Vagina (tissue), 2 donors: ENCODE measurements around the gene MRPL47. TPM values are rescaled to one million over a fixed set of nuclear protein-coding genes. Genes with fewer than 3 reads are reported as not detected.

Source experiments
- DNase-seq, 2 donors: peaks; one replicate each; pipeline ENCODE4 v3.0.0-alpha.2; 2017; ENCODE audit errors: extremely low spot score in 2 of 2
- H3K27ac ChIP-seq: fragments of 200-600 bp; sonication (generic); one replicate; pipeline ENCODE4 v1.5.1; 2019
- H3K27me3 ChIP-seq: fragments of 200-600 bp; sonication (generic); one replicate; pipeline ENCODE4 v1.5.1; 2019
- H3K36me3 ChIP-seq, 2 donors: fragments of 200-600 bp; sonication (generic); one replicate each; pipeline ENCODE4 v1.5.1; 2017 to 2019
- H3K4me1 ChIP-seq: fragments of 200-600 bp; sonication (generic); one replicate; pipeline ENCODE4 v1.5.1; 2019
- H3K4me3 ChIP-seq, 2 donors: fragments of 200-600 bp; sonication (generic); 1 replicate in 1 of 2; 2 replicates in 1 of 2; pipeline ENCODE4 v1.5.1; 2016 to 2019
- H3K9me3 ChIP-seq: fragments of 200-600 bp; sonication (generic); one replicate; pipeline ENCODE4 v1.5.1; 2019
- CTCF ChIP-seq, 3 experiments: fragments of 450-650 bp in 2 of 3; fragments of 200-600 bp in 1 of 3; sonication (generic) in 1 of 3; IDR thresholded peaks; one replicate each; pipeline ENCODE4 v1.5.1; 2017 to 2019; ENCODE audit warnings: antibody characterized with exemption in 3 of 3, mild to moderate bottlenecking in 2 of 3, moderate library complexity in 2 of 3
- POLR2A ChIP-seq, 2 donors: fragments of 450-650 bp; IDR thresholded peaks; one replicate each; pipeline ENCODE4 v1.6.1; 2017; ENCODE audit warnings: antibody characterized with exemption in 2 of 2, mild to moderate bottlenecking in 2 of 2, moderate library complexity in 2 of 2
- POLR2AphosphoS5 ChIP-seq, 2 donors: sonication (generic); formaldehyde crosslinking; IDR thresholded peaks; one replicate each; pipeline ENCODE4 v1.9.0; 2017; ENCODE audit warnings: antibody characterized with exemption in 2 of 2, mild to moderate bottlenecking in 2 of 2, low read depth in 1 of 2; ENCODE audit not compliant: insufficient read depth in 1 of 2
- intact Hi-C: fragments of 100-400 bp; cut with DNase I; formaldehyde crosslinking; loops from one replicate; pipeline ENCODE4 v1.15.1; 2023
- total RNA-seq: library from RNA; depleted of rRNA; stranded (reverse); fragments of >200 nt; gene quantifications from one replicate; pipeline ENCODE4 v1.2.3, GENCODE V29; 2016

MRPL47 gene
- total RNA-seq, 1 donor from 2014 or later, result 20.9 TPM

DNA sequence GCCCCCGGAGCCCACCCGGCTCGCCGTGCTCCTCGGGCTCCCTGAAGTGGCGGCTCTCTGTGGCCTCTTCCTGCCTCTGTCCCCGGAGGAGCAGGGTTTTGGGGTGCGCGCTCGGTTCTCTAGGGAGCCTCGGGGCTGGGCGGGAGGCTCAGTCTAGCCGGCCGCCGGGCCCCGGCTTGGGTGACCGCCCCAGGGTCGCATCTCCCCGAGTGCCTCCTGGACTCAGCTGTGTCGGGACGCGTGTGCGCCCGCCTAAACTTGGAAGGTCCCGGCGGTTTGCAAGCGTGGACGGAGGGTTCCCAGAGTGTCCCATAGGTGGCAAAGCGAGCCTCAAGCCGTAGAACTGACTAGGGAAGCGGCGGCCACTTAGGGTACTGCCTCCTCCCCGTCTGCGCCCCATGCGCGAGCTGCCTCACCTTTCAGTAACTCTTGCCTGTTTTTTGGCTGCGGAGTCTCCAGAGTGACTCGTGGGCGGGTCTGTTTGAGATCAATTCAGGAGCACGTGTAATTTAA lies 41.1 kb downstream of the MRPL47 start:
- TF ChIP-seq CTCF (IDR thresholded peaks at IDR 0.05), result peak in 1 of 3 experiments; percentile 50
- TF ChIP-seq POLR2A (IDR thresholded peaks at IDR 0.05), result no peak
- no peak for TF ChIP-seq POLR2AphosphoS5 (IDR thresholded peaks at IDR 0.05; ENCODE audit: insufficient read depth in 1 of 2, low read depth in 1 of 2)
- H3K4me3 ChIP-seq, result peak overlapping the region; percentile 62 to 89
- peak overlapping the region; percentile 88 for H3K27ac ChIP-seq
- H3K4me1 ChIP-seq, result peaks cover 24% of the 10 kb centered on the region
- intact Hi-C loops, result loop anchor here (10.0 kb wide), 1 partner anchor 139 kb away; no protein-coding TSS in a partner anchor
- H3K27me3 ChIP-seq, result no peaks in the 10 kb centered on the region
- no peaks in the 10 kb centered on the region for H3K9me3 ChIP-seq
- no peaks in the 10 kb centered on the region for H3K36me3 ChIP-seq
- no peak for DNase-seq

GRCh38 chr3:179562591-179563270 lies 41.7 kb downstream of the MRPL47 start, which contains the start of gene ACTL6A:
ACTL6A (plus strand) TSS chr3:179562926; CDS start chr3:179563093, 167 bp downstream.
- intact Hi-C loops, result loop anchor here (10.0 kb wide), 1 partner anchor 138 kb away; no protein-coding TSS in a partner anchor

GRCh38 chr3:179560791-179561190 lies 43.6 kb downstream of the MRPL47 start:
- no peak for TF ChIP-seq CTCF (IDR thresholded peaks at IDR 0.05)
- TF ChIP-seq POLR2AphosphoS5 (IDR thresholded peaks at IDR 0.05; ENCODE audit: insufficient read depth in 1 of 2, low read depth in 1 of 2), result no peak
- no peak for TF ChIP-seq POLR2A (IDR thresholded peaks at IDR 0.05)
- Histone ChIP-seq H3K4me3 (no peak overlapping the region), H3K27me3 (no peaks in the 10 kb centered on the region), H3K36me3 (no peaks in the 10 kb centered on the region), H3K4me1 (peaks cover 19% of the 10 kb centered on the region), H3K9me3 (no peaks in the 10 kb centered on the region), H3K27ac (no peak overlapping the region)
- intact Hi-C loops, result loop anchor here (10.0 kb wide), 1 partner anchor 136 kb away; no protein-coding TSS in a partner anchor
- no peak for DNase-seq

More at GRCh38 chr3:179562591-179563270, 41.7 kb downstream of the MRPL47 start, which contains the start of gene ACTL6A:
- Histone ChIP-seq H3K27ac (peak within 1 kb of the TSS; percentile 88), H3K4me3 (peak within 1 kb of the TSS; percentile 62 to 89), H3K9me3 (no peaks in the 10 kb centered on the region), H3K27me3 (no peaks in the 10 kb centered on the region), H3K36me3 (no peaks in the 10 kb centered on the region), H3K4me1 (peaks cover 24% of the 10 kb centered on the region)
- TF ChIP-seq POLR2A (IDR thresholded peaks at IDR 0.05) (no peak), CTCF (IDR thresholded peaks at IDR 0.05) (no peak), POLR2AphosphoS5 (IDR thresholded peaks at IDR 0.05; ENCODE audit: insufficient read depth in 1 of 2, low read depth in 1 of 2) (peak; percentile 88 to 91)
- peak; percentile 98 to 100 for DNase-seq

GRCh38 chr3:179558742-179559364 lies 45.6 kb downstream of the MRPL47 start:
- DNase-seq, result no peak
- TF ChIP-seq POLR2A (IDR thresholded peaks at IDR 0.05) (no peak), POLR2AphosphoS5 (IDR thresholded peaks at IDR 0.05; ENCODE audit: insufficient read depth in 1 of 2, low read depth in 1 of 2) (no peak), CTCF (IDR thresholded peaks at IDR 0.05) (peak in 2 of 3 experiments; percentile 43 to 54)
- Histone ChIP-seq H3K4me1 (peaks cover 3% of the 10 kb centered on the region), H3K4me3 (no peak overlapping the region), H3K27me3 (no peaks in the 10 kb centered on the region), H3K27ac (no peak overlapping the region), H3K36me3 (no peaks in the 10 kb centered on the region), H3K9me3 (no peaks in the 10 kb centered on the region)
- intact Hi-C loops, result no loop called here
